RKO (cell line): Measurements from ENCODE around the gene MRPL23.

Source experiments
- DNase-seq: peaks from one replicate; pipeline ENCODE4 v3.0.0-alpha.2; 2016; ENCODE audit warnings: low spot score

Gene MRPL23

DNA sequence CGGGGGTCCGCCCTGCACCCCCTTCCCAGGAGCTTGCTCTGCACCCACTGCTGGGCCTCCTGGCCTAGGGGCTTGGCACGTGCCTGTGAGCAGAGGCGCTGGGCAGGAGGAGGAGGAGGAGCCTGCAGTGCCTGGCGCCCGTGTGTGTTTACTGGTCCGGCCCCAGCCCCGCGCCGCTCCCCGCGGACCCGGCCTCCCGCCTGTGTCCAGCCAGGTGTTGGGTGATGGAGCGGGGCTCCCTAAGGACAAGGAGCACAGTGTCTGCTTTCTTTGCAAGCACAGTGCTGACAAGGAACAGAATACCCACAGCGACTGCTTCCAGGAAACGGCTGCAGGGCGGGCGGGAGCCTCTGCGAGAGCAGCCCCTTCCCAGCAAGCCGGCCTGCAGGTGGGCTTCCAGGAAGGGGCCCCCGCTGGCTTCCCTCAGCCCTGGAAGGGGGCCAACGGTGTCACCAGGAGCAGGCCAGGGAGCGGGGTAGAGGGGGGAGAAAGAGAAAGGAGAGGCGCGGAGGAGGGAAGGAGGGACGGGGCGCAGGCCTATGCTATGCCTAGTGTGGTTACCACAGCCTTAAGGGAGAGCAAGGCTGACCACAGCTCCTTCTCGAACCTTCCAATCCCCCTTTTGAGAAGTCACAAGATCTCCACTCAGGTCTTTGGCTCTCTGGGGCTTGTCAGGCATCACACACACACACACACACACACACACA lies 43.9 kb downstream of the MRPL23 start:
- no peak for DNase-seq

DNA sequence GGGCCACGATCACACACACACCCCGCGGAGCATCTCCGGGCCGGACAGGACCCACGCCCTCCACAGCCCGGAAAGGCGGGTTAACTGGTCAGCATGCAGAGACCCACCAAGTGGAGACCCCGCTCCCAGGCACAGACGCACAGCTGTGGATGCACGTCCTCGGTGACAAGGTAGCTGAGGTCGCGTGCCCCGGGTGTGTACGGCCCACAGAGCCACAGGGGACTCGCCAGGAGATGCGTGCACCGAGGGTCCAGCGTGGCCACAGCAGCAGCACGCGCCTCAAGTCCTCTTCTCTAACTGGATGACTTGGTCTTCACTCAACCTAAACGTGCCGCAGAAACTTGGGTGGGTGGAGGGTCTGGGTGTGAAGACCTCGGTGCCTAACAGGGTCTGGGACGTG lies 45.0 kb downstream of the MRPL23 start:
- DNase-seq = no peak

DNA sequence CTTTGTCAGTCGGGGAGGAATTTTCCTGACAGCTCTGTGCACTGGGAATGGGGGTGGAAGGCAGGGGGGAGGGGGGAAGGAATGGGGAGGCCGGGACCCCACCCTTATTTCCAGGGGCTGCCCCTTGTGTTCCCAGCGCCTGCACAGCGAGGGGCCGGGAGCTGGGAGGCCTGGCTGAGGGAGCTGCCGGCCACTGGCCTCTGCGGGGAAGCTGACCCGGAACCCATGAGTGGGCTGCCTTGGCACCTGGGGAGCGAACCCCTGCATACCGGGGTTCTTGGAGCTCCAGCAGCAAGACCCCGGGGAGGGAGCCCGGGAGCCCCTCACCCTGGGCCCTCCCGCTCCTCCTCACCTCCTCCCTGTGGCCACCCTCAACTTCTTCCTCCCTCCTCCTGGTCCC lies 47.0 kb downstream of the MRPL23 start:
- no peak for DNase-seq

- no peak for DNase-seq
These were observed 50.6 kb downstream of the MRPL23 start, which contains the start of gene H19 for GRCh38 chr11:1997755-1998154. H19 (minus strand) TSS chr11:1997842.

GRCh38 chr11:1998290-1998689 lies 51.2 kb downstream of the MRPL23 start:
- DNase-seq = no peak

DNA sequence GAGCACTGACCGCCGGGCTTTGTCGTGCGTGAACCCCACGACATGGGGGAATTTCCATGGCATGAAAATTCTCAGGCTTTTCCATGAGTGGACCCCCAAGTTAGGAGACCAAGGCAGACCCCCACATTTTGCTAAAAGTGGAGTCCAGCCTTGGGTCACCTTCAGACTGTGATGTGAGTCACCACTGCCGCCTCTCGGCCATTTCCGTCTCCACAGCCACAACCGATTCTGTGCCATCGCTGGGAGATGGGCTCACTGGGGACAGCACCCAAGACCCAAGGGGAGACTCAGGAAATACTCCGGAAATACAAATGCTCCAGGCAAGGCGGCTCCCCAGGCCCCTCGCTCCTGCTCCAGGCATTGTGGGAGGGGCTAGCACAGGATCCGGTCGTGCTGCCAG lies 51.7 kb downstream of the MRPL23 start:
- DNase-seq = no peak

GRCh38 chr11:2002042-2002776 lies 55.1 kb downstream of the MRPL23 start:
- no peak for DNase-seq

DNA sequence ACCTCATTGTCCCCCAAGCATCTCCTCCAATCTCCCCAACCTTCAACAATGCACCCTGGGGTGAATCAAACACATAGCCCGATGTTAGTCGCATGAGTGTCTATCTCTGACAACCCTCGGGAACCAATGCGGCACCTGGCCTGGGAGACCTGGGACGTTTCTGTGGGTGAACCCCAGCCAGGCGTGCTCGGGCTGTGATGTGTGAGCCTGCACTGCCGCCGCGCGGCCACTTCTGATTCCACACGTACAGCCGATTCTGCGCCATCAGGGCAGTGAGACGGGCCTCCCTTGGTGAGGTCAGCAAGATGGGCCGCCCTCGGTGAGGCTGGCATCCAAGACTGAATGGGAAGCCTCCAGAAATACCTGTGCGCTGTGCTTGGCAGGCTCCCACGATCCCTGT lies 55.7 kb downstream of the MRPL23 start:
- DNase-seq = no peak

DNA sequence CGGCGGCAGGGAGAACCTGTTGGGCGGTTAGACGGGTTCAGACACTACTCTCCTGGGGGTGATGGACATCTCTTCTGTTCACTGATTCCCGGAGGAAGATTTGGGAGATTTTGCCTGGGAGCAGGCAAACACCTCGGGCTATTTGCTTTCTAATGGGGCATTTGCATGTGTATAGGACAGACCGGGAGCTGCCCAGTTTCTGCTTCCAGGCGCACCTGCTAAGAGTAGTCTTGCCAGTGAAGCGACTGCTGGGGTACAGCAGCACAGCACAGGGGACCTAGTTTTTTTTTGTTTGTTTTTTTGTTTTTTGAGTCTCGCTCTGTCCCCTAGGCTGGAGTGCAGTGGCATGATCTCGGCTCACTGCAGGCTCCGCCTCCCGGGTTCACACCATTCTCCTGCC lies 57.3 kb downstream of the MRPL23 start:
- no peak for DNase-seq
